ENCODE results near the gene SLC30A1.

The SLC30A1 gene

DNA sequence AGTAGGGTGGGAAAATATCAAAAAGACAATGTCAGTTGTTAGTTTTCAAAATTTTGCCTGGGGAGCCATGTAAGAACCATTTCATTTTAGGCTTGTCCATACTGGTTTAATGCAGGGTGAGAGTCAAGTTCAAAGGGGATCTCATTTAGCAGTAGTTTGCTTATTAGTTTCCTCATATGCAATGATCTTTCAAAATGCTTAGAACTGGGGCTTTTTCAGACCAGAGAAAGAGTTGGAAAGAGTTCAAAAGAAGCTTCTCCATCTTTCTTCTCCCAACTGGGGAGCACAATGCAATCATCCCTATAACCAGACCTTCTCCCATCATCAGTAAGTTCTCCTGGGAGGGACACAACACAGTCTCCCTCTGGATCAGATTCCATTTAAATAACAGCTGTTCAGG, 16.5 kb upstream of the SLC30A1 start:
- H3K36me3 ChIP-seq (ENCODE audit: insufficient read depth, low read length), result no peaks in the 10 kb centered on the region
- H3K9ac ChIP-seq (ENCODE audit: insufficient read length), result no peak overlapping the region
- no peak for DNase-seq (ENCODE audit: low read depth, low spot score)
- H3K9me3 ChIP-seq (ENCODE audit: low read depth, low read length), result no peaks in the 10 kb centered on the region
- H3K4me3 ChIP-seq, result no peak overlapping the region
- no peak for TF ChIP-seq EZH2 (IDR thresholded peaks at IDR 0.05)
- no peak for TF ChIP-seq POLR2AphosphoS5 (IDR thresholded peaks at IDR 0.05; ENCODE audit: borderline replicate concordance, low read depth, low read length)
- TF ChIP-seq FOXP2 (optimal IDR thresholded peaks at IDR 0.05; ENCODE audit: control extremely low read depth, extremely low read length, insufficient read depth), result no peak
- no peak overlapping the region for H3K27ac ChIP-seq

DNA sequence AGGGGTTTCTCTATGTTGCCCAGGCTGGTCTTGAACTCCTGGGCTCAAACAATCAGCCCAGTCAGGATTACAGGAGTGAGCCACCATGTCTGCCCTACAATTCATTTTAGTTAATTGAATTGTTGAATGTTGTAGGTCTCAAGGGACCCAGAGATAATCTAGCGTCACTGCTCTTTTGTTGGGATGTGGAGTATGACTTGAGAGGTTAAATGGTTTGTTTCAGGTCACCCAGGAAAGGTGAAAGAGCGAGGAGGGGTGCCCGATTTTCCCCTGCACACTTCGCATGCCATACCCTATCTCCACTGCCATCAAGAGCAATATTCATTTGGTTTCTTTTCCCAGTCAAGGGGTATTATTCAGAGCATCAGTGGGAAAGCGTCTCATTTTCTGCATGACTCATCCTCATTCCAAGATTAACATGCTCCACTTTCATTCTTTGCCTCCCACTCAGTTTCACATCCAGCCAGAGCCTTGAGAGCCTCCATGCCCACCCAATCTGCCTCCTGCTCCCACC, 13.1 kb upstream of the SLC30A1 start:
- no peak for DNase-seq (ENCODE audit: low read depth, low spot score)
- no peak overlapping the region for H3K9ac ChIP-seq (ENCODE audit: insufficient read length)
- H3K27ac ChIP-seq, result no peak overlapping the region

DNA sequence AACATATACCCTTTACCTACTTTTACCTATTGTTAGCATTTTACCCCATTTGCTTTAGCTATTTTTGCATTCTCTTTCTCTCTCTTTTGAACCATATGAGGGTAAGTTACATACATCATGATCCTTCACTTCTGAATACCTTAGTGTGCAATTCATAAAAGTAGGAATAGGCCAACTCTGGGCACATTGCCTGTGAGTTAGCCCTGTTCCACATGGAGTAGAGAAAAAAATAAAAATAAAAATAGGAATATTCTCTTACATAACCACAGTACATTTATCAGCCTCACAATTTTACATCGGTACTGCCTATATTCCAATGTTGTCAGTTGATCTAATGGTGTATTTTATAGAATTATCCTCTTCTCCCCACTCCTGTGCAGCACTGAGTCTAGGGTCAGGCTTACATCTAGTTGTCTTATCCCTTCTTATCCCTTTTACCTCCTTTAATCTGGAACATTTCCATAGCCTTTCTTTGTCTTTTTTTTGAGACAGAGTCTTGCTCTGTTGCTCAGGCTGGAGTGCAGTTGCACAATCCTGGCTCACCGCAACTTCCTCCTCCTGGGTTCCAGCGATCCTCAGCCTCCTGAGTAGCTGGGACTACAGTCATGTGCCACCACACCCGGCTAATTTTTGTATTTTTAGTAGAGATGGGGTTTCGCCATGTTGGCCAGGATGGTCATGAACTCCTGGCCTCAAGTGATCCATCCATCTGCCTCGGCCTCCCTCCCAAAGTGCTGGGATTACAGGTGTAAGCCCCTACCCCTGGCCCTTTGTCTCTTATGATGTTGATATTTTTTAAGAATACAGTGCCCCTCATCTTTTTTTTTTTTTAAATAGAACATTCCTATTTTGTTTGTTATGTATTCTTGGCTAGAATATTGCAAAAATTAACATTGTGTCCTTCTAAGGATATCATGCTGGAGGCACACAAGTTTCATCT, 11.1 kb upstream of the SLC30A1 start:
- Histone ChIP-seq H3K4me3 (no peak overlapping the region), H3K27ac (no peak overlapping the region), H3K9me3 (ENCODE audit: low read depth, low read length) (no peaks in the 10 kb centered on the region), H3K36me3 (ENCODE audit: insufficient read depth, low read length) (no peaks in the 10 kb centered on the region), H3K9ac (ENCODE audit: insufficient read length) (no peak overlapping the region)
- TF ChIP-seq EZH2 (IDR thresholded peaks at IDR 0.05) (no peak), POLR2AphosphoS5 (IDR thresholded peaks at IDR 0.05; ENCODE audit: borderline replicate concordance, low read depth, low read length) (no peak), FOXP2 (optimal IDR thresholded peaks at IDR 0.05; ENCODE audit: control extremely low read depth, extremely low read length, insufficient read depth) (no peak)
- DNase-seq (ENCODE audit: low read depth, low spot score), result no peak

More for the DNA sequence above, 13.1 kb upstream of the SLC30A1 start:
- Histone ChIP-seq H3K9me3 (ENCODE audit: low read depth, low read length) (no peaks in the 10 kb centered on the region), H3K4me3 (no peak overlapping the region), H3K36me3 (ENCODE audit: insufficient read depth, low read length) (no peaks in the 10 kb centered on the region)
- TF ChIP-seq FOXP2 (optimal IDR thresholded peaks at IDR 0.05; ENCODE audit: control extremely low read depth, extremely low read length, insufficient read depth) (no peak), EZH2 (IDR thresholded peaks at IDR 0.05) (no peak), POLR2AphosphoS5 (IDR thresholded peaks at IDR 0.05; ENCODE audit: borderline replicate concordance, low read depth, low read length) (no peak)

DNA sequence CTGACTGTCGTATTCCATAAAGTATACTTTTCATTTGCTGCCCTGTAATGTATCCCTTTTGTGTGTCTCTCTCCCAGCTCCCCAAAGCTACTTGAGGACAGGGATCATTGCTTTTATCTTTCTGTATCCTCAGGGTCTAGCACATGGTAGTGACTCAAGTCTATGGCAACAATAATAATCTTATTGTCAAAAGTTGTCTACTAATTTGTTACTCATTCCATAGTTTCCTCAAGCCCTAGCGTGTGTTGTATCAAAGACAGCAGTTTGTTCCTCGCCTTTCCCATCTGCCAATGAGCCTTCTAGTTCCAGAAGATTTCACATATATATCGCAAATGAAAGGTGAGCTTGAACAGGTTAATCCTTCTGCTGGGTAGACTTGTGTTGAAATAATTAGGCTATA, 9.8 kb upstream of the SLC30A1 start:
- Histone ChIP-seq H3K36me3 (ENCODE audit: insufficient read depth, low read length) (no peaks in the 10 kb centered on the region), H3K9ac (ENCODE audit: insufficient read length) (no peak overlapping the region), H3K9me3 (ENCODE audit: low read depth, low read length) (no peaks in the 10 kb centered on the region), H3K4me3 (no peak overlapping the region), H3K27ac (no peak overlapping the region)
- TF ChIP-seq POLR2AphosphoS5 (IDR thresholded peaks at IDR 0.05; ENCODE audit: borderline replicate concordance, low read depth, low read length), result no peak
- no peak for TF ChIP-seq FOXP2 (optimal IDR thresholded peaks at IDR 0.05; ENCODE audit: control extremely low read depth, extremely low read length, insufficient read depth)
- TF ChIP-seq EZH2 (IDR thresholded peaks at IDR 0.05), result no peak
- DNase-seq (ENCODE audit: low read depth, low spot score), result no peak

DNA sequence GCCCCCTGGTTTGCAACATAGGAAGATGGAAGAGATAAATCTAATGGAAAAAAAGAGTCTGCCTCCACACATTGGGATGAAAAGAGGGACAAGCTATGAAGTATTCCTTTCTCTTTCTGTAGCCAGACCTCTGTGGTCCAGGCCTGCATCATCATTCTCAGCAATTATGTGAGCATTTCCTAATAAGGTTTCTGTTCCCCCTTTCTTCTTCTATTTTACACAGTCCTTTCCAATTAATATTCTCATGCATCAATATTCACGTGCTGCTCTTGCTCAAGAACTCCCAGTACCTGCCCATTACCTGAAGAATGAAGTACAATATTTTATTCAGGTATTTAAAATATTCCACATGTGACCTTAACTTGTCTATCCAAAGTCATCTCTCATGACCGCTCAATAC, 8.2 kb upstream of the SLC30A1 start:
- H3K4me3 ChIP-seq, result no peak overlapping the region
- DNase-seq (ENCODE audit: low read depth, low spot score), result no peak
- H3K27ac ChIP-seq, result no peak overlapping the region
- TF ChIP-seq FOXP2 (optimal IDR thresholded peaks at IDR 0.05; ENCODE audit: control extremely low read depth, extremely low read length, insufficient read depth), result no peak
- no peak overlapping the region for H3K9ac ChIP-seq (ENCODE audit: insufficient read length)
- no peaks in the 10 kb centered on the region for H3K36me3 ChIP-seq (ENCODE audit: insufficient read depth, low read length)
- H3K9me3 ChIP-seq (ENCODE audit: low read depth, low read length), result no peaks in the 10 kb centered on the region

DNA sequence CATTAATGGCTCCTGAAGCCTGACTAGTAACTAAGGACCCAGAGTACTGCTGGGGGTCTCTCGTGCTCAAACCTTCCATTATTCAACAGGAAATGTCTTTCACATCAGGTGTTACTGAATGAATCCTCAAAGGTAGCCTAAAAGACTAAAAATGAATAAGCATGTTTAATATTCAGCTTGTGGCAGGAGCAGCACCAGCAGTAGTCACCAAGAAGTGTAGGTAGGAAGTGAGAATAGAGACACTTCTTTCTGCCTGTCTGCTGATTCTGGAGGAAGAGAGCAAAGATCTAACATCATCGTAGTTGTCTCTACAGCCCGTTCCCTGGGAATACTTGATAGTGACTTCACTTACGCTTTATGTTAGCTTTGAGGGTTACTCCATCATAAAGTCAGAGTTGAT, 7.6 kb upstream of the SLC30A1 start:
- TF ChIP-seq FOXP2 (optimal IDR thresholded peaks at IDR 0.05; ENCODE audit: control extremely low read depth, extremely low read length, insufficient read depth) (no peak), EZH2 (IDR thresholded peaks at IDR 0.05) (no peak), POLR2AphosphoS5 (IDR thresholded peaks at IDR 0.05; ENCODE audit: borderline replicate concordance, low read depth, low read length) (no peak)
- no peak overlapping the region for H3K9ac ChIP-seq (ENCODE audit: insufficient read length)
- H3K36me3 ChIP-seq (ENCODE audit: insufficient read depth, low read length), result no peaks in the 10 kb centered on the region
- no peak overlapping the region for H3K4me3 ChIP-seq
- H3K9me3 ChIP-seq (ENCODE audit: low read depth, low read length), result no peaks in the 10 kb centered on the region
- no peak for DNase-seq (ENCODE audit: low read depth, low spot score)
- no peak overlapping the region for H3K27ac ChIP-seq

DNA sequence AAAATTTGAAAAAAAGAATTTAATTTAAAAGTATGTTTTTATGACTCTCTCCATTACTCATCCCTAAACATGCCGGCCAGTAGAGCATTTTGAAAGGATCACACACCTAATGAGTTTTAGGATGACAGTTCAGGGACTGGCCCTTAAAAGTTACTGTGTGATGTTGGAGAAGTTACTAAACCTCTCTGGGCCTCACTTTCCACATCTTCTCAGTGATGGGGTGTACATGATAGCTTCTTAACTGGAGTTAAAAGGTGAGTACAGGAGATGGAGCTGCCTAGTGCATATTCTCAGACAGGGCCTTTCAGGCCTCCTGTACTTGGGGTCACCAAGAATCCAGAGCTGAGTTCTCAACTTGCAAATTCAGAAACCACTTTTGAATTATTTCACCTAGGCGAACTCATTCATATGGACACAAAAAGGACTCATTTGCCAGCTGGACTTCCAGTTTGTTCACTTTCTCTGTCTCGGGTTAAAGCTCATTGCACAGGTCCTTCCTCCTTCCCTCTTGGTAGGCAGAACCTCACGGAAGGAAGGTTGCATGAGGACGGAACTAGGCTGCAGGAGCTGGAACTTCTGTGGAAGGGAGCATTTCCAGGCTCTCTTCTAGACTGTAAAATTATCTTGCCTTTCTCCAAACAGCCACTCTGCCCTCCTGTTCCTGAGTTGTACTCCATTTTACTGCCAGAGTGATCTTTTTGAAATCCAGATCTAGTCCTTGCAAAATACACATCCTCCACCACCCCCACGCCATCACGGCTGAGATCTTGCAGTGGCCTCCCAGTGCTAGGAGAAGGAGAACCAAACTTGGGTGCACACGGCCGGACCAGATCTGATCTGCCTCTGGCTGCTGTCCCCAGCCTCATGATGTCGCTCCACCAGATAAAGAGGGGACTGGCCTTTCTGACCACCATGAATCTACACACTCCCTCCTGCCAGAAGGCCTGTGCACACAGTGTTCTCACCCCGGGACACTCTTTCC, 4.3 kb upstream of the SLC30A1 start:
- DNase-seq (ENCODE audit: low read depth, low spot score), result no peak
- Histone ChIP-seq H3K9me3 (ENCODE audit: low read depth, low read length) (no peaks in the 10 kb centered on the region), H3K27ac (no peak overlapping the region), H3K36me3 (ENCODE audit: insufficient read depth, low read length) (no peaks in the 10 kb centered on the region), H3K9ac (ENCODE audit: insufficient read length) (no peak overlapping the region), H3K4me3 (no peak overlapping the region)
- TF ChIP-seq FOXP2 (optimal IDR thresholded peaks at IDR 0.05; ENCODE audit: control extremely low read depth, extremely low read length, insufficient read depth), result no peak

DNA sequence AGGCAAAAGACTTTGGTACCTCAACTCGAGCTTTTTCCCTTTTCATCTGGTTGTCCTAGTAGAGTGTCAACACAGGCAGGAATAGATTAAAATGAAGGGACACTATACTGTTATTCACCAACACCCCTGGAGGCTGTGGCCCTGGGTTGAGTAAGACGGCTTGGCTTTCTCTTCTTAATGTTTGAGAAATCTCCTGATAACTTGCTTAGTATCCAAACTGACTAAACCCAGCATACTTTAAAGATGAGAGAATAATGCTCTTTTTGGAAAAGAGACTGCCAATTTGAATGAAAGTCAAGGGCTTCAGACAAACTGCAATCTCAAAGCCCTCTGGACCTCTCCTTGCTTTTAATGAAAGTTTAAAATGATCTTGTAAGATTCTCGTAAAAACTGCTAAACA, 2.6 kb upstream of the SLC30A1 start:
- Histone ChIP-seq H3K9me3 (ENCODE audit: low read depth, low read length) (no peaks in the 10 kb centered on the region), H3K4me3 (no peak overlapping the region), H3K36me3 (ENCODE audit: insufficient read depth, low read length) (no peaks in the 10 kb centered on the region), H3K9ac (ENCODE audit: insufficient read length) (no peak overlapping the region), H3K27ac (no peak overlapping the region)
- TF ChIP-seq EZH2 (IDR thresholded peaks at IDR 0.05), result no peak
- no peak for TF ChIP-seq POLR2AphosphoS5 (IDR thresholded peaks at IDR 0.05; ENCODE audit: borderline replicate concordance, low read depth, low read length)
- TF ChIP-seq FOXP2 (optimal IDR thresholded peaks at IDR 0.05; ENCODE audit: control extremely low read depth, extremely low read length, insufficient read depth), result no peak
- no peak for DNase-seq (ENCODE audit: low read depth, low spot score)
